ENCODE data around the gene RFC3.
"Not testable (repeated sequence)": the region's sequence is repeated elsewhere in the genome, so short reads cannot be mapped to it uniquely, and the experiment has no call there.

Gene RFC3

GRCh38 chr13:33817901-33818706 is at the start of gene RFC3:
TSS of gene RFC3 (plus strand) at chr13:33818149. CDS start at chr13:33818179, 30 bp downstream.
- peak; percentile 93 for DNase-seq

GRCh38 chr13:33771296-33771695 is 46.7 kb upstream of the RFC3 start:
- no peak for DNase-seq

GRCh38 chr13:33773790-33774462 is 44.0 kb upstream of the RFC3 start:
- no peak for DNase-seq

GRCh38 chr13:33775339-33776108 is 42.4 kb upstream of the RFC3 start:
- no peak for DNase-seq

GRCh38 chr13:33776239-33776881 is 41.6 kb upstream of the RFC3 start:
- no peak for DNase-seq

GRCh38 chr13:33782631-33783030 is 35.3 kb upstream of the RFC3 start:
- no peak for DNase-seq

- not testable (repeated sequence) for DNase-seq
Observed at GRCh38 chr13:33783212-33783611, 34.7 kb upstream of the RFC3 start.

- no peak for DNase-seq
Observed at GRCh38 chr13:33784738-33785137, 33.2 kb upstream of the RFC3 start.

- DNase-seq = no peak
Observed at GRCh38 chr13:33785384-33785783, 32.6 kb upstream of the RFC3 start.

GRCh38 chr13:33787051-33787591 is 30.8 kb upstream of the RFC3 start:
- DNase-seq = peak; percentile 39

GRCh38 chr13:33789066-33789606 is 28.8 kb upstream of the RFC3 start:
- DNase-seq = no peak

- no peak for DNase-seq
Observed at GRCh38 chr13:33789739-33790138, 28.2 kb upstream of the RFC3 start.

- no peak for DNase-seq
Observed at GRCh38 chr13:33793726-33794125, 24.2 kb upstream of the RFC3 start.

- DNase-seq = no peak
Observed at GRCh38 chr13:33794576-33794975, 23.4 kb upstream of the RFC3 start.

GRCh38 chr13:33796095-33796494 is 21.9 kb upstream of the RFC3 start:
- no peak for DNase-seq

- DNase-seq = no peak
Observed at GRCh38 chr13:33797622-33798021, 20.3 kb upstream of the RFC3 start.

- no peak for DNase-seq
Observed at GRCh38 chr13:33798023-33798422, 19.9 kb upstream of the RFC3 start.

GRCh38 chr13:33799950-33800592 is 17.9 kb upstream of the RFC3 start:
- DNase-seq = no peak

GRCh38 chr13:33800646-33801186 is 17.2 kb upstream of the RFC3 start:
- DNase-seq = no peak

GRCh38 chr13:33806470-33807248 is 11.3 kb upstream of the RFC3 start:
- no peak for DNase-seq

- DNase-seq = not testable (repeated sequence)
Observed at GRCh38 chr13:33812829-33813228, 5.1 kb upstream of the RFC3 start.
